Fibroblast of the aortic adventitia (primary cell): ENCODE measurements around the gene DBN1. TPM values are rescaled to one million over a fixed set of nuclear protein-coding genes. Genes with fewer than 3 reads are reported as not detected.

Source experiments
- DNase-seq: peaks from one replicate; pipeline ENCODE4 v3.0.0-alpha.2; 2010; ENCODE audit warnings: low read depth
- H3K4me3 ChIP-seq: 2 replicates; pipeline ENCODE4 v1.5.1; 2011; ENCODE audit warnings: low read depth, mild to moderate bottlenecking, control low read depth, low read length, moderate library complexity
- total RNA-seq: library from RNA; depleted of rRNA; stranded (reverse); fragments of >200 nt; gene quantifications from 2 replicates; pipeline ENCODE4 v1.2.3, GENCODE V29; 2012; ENCODE audit warnings: low replicate concordance
- TF ChIP-seq, protein P1 (sequence below): IDR thresholded peaks from 2 replicates; pipeline ENCODE4 v1.5.1; 2011; ENCODE audit warnings: mild to moderate bottlenecking, low read length, control low read depth, inconsistent platforms; ENCODE audit not compliant: insufficient read depth

The DBN1 gene
- total RNA-seq, 1 donor = 188 TPM

DNA sequence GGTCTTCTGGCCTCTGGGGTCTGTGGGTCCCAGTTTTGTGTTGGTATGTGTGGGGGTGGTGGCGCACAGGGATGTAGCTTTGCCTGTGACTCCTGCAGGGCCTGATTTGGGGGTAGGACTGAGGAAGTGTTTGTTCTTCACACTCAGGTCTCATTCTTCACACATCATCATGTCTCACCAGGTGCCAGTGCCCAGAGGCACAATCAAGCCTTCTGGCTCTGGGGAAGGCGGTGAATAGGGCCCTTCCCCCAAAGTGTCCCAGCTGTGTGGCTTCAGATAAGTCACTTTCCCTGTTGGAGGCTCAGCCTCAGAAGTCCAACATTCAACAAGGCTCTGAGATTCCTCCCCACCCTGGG, 5.1 kb downstream of the DBN1 start:
- TF ChIP-seq, protein P1, sequence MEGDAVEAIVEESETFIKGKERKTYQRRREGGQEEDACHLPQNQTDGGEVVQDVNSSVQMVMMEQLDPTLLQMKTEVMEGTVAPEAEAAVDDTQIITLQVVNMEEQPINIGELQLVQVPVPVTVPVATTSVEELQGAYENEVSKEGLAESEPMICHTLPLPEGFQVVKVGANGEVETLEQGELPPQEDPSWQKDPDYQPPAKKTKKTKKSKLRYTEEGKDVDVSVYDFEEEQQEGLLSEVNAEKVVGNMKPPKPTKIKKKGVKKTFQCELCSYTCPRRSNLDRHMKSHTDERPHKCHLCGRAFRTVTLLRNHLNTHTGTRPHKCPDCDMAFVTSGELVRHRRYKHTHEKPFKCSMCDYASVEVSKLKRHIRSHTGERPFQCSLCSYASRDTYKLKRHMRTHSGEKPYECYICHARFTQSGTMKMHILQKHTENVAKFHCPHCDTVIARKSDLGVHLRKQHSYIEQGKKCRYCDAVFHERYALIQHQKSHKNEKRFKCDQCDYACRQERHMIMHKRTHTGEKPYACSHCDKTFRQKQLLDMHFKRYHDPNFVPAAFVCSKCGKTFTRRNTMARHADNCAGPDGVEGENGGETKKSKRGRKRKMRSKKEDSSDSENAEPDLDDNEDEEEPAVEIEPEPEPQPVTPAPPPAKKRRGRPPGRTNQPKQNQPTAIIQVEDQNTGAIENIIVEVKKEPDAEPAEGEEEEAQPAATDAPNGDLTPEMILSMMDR = no peak
- H3K4me3 ChIP-seq = no peak overlapping the region
- DNase-seq = no peak

DNA sequence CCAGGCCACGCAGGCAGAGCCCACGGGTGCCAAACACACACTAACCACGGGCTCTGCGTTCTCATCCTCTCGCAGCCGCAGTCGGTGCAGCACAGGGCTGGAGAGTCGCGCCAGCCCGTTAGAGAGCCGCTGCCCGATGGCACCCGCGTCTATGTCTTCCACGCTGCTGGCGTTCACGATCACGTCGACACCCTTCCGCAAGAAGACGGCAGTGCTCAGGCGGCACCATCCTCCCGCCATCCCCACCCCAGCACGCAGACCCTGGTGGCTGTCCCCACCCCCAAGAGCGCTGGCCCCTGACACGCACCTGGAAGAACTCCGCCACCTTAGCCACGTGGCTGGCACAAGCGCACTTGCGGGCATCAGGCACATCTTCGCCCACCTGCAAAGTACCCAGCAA, 6.0 kb downstream of the DBN1 start:
- no peak for DNase-seq
- H3K4me3 ChIP-seq = no peak overlapping the region
- TF ChIP-seq, protein P1 = no peak

DNA sequence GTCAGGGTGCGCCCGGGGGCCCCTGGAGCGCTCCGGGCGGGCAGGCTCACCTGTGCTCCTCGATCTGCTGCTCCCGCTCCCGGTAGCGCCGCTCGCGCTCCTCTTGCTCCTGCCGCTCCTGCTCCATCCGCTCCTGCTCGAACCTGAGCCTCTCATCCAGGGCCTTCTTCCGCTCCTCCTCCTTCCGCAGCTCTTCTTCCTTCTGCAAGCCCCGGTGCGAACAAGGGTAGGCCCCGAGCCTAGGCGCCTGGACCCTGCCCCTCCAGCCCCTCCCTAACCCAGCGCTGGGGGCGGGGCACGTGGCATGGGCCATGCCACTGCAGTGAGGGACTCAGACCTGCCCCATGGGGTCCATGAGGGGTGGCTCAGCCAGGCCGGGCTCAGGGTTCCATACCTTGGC, 6.6 kb downstream of the DBN1 start:
- TF ChIP-seq, protein P1 = no peak
- no peak for DNase-seq
- H3K4me3 ChIP-seq = no peak overlapping the region

DNA sequence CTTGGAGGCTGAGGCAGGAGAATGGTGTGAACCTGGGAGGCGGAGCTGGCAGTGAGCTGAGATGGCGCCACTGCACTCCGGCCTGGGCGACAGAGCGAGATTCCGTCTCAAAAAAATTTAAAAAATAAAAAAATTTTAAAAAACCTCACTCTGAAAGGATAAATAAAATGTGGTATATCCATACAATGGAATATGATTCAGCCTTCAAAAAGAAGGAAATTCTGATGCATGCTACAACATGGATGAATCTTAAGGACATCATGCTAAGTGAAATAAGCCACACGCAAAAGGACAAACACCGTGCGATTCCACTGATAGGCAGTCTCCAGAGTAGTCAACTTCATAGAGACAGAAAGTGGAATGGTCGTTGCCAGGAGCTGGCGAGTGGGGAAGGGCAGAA, 8.4 kb downstream of the DBN1 start:
- TF ChIP-seq, protein P1 = no peak
- no peak for DNase-seq
- no peak overlapping the region for H3K4me3 ChIP-seq

DNA sequence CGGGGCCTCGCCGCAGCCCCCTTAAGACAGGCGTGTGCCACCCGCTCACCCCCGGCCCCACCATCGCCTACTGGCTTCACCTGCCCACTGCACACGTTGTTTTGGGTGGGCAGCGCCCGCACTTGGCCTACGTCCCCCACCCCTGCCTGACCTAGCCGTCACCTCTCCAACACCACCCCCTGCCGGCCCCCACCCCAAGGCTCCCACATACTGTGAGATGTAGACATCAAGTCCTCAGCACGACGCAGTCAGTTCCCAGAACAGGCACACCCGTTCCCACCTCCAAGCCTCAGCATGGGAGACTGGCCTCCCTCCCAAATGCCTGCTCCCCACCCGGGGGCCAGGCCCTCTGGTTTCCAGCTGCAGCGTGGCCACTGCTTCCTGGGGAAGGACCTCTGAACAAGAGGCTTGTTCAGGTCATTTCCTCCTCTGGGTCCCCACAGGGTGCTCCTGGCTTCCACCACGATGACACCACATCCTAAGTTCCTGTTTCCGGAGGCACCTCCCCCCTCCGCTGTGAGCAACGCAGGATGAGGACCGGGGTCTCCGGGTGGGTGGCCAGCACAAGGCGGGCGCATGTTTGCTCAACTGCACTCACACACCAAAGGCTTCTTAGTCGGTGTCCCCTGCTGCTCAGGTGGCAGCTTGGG, 11.3 kb downstream of the DBN1 start:
- DNase-seq = no peak
- H3K4me3 ChIP-seq = no peak overlapping the region
- TF ChIP-seq, protein P1 = no peak

DNA sequence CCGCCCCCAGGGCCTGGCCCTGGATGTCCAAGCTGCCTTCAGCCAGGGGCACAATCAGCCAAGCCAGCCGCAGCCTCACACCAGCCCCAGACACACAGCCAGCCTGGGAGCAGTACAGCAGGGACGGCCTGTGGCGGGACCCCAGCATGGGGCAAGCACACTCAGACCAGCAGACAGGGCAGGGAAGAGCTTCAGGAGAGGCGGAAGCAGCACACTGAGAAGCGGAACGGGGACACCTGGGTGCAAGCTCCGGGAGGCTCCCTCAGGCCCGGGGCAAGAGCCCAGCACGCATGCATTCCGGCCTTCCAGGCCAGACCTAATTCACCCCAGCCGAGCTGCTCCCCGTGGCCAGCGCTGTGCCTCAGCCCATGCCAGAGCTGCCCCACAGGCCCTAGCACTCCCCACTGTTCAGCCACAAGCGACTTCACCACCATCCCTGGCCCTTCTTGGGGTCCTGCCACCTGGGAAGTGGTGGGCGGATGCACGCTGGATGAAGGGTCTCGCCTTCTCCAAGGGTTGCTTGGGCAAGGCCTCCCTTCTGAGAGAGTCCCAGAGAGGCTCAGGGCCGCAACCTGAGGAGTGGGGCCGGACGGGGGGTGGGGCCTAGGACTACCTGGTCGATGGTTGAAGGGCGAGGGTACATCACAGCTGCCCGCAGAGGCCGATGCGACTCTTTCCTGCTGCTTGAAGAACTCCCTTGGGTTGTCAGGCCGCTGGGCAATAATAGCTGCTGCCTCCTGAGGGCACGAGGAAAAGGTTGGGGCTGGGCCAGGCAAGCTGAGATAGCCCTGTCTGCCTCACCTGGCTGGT, 13.4 kb downstream of the DBN1 start:
- TF ChIP-seq, protein P1 = no peak
- no peak overlapping the region for H3K4me3 ChIP-seq
- no peak for DNase-seq

DNA sequence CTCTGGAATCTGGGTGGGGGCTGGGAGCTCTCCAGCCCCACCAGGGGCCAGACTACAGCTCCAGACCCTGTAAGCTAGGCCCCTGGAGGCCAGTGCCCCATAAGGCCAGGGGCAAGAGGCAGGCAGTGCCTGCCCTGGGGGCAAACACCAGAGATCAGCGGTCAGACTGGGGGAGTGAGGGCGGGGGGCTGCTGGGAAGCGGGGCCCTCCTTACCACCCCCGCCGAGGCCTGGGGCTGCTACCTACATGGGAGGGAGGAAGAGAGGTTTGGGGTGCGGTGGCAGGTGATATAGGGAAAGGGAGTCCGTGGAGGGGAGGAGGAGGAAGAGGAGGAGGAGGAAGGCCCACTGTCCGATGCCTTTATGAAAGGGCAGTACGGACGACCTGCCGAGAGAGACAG, 14.1 kb downstream of the DBN1 start:
- no peak for DNase-seq
- no peak overlapping the region for H3K4me3 ChIP-seq
- TF ChIP-seq, protein P1 = no peak
